DOHH2 (cell line): ENCODE results near the gene GPR65.

Source experiments
- CTCF ChIP-seq: fragments of 200-600 bp; sonication (generic); IDR thresholded peaks from one replicate; pipeline ENCODE4 v1.5.1; 2014; ENCODE audit warnings: antibody characterized with exemption, mild to moderate bottlenecking, low read depth, low read length; ENCODE audit not compliant: poor library complexity, severe bottlenecking
- EZH2phosphoT487 ChIP-seq: fragments of 200-600 bp; sonication (generic); IDR thresholded peaks from 2 replicates; pipeline ENCODE4 v1.6.1; 2017; ENCODE audit warnings: borderline replicate concordance, mild to moderate bottlenecking, antibody characterized with exemption, low read length, moderate library complexity, mixed read lengths

GRCh38 chr14:87955501-87955900, 49.4 kb upstream of the GPR65 start:
- no peak for TF ChIP-seq EZH2phosphoT487
- no peak for TF ChIP-seq CTCF
